Measurements from ENCODE around the gene DARS2.

The DARS2 gene

DNA sequence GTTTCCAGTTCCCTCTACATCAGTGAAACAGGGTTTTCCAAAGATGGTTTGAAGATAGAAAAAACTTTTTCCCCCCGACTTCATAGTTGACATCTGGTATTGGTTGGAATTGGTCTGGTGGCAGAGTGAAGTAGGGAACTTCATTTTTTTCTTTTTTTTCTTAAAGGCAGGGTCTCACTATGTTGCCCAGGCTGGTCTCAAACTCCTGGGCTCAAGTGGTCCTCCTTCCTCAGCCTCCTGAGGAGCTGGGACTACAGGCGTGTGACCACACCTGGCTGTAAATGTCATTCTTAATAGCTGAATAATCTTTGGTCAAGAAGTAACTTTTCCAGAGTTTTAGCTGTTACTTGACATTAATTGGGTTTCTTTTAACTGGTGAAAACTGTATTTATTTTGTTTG is 65.4 kb downstream of the DARS2 start:
- DNase-seq, result no peak

DNA sequence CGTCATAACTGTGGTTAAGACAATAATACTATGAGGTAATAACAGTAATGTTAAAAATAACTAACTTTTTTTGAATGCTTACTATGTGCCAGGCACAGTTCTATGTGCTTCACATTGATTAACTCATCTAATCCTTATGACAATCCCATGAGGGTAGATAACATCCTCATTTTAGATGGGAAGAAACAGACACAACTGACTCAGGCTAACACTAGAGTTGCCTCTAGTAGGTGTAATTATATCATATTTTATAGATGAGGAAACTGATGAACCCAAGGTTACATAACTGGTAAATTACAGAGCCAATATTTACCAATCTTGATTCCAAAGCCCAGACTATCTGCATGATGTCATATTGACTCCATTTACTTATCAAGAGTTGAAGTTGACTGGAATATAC is 69.1 kb downstream of the DARS2 start:
- DNase-seq, result no peak

DNA sequence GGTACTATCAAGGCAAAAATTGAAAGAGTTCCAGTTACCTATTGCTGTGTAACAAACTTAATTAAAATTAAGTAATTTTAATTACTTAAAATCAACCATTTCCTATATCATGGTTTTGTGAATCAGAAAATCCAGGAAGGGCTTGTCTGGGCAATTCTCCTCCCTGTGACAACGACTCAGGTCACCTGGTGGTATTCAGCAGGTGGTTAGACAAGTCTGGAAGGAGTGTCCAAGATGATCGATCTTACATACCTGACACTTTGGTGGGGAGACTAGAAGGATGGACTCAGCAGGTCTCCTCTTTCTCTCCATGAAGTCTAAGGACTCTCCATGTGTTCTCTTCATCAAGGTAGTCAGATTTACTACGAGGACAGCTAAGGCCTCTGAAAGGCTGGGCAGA is 69.7 kb downstream of the DARS2 start:
- DNase-seq, result no peak

DNA sequence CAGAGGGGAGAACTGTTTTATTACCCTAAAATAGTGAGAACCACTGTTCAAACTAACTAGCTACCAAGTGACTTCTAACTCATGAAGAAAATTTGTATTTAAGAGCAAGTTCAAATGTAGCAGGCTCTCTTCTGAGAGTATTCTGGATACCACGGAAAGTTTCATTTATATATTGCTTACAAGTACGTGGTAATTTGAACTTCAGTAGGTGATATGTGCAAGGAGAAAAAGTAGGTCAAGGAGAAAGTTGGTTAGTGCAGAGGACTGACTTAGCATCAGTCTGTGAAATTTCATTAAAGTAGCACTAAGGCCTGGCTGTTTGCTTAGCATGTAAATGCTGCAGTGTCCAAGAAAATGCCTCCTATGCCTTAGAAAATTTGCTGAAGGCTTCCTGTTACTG is 76.0 kb downstream of the DARS2 start:
- DNase-seq, result no peak

DNA sequence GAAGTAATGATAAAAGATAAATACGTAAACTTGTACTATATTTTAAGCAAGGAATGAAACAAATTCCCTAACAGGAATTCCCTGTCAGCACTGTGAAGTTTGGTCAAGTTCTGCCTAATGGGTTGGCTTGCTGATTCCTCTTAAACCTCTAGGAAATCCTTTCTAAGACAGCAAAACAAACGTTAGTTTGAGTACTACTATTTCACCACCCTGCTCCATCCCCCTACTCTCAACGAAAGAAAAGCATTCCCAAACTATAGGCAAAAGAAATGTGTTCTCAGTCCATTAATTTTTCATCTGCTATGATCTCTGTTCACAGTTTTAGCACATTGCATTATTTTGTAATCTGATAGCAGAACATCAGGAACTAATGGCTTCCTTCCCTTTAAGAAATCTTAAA is 76.5 kb downstream of the DARS2 start:
- no peak for DNase-seq

DNA sequence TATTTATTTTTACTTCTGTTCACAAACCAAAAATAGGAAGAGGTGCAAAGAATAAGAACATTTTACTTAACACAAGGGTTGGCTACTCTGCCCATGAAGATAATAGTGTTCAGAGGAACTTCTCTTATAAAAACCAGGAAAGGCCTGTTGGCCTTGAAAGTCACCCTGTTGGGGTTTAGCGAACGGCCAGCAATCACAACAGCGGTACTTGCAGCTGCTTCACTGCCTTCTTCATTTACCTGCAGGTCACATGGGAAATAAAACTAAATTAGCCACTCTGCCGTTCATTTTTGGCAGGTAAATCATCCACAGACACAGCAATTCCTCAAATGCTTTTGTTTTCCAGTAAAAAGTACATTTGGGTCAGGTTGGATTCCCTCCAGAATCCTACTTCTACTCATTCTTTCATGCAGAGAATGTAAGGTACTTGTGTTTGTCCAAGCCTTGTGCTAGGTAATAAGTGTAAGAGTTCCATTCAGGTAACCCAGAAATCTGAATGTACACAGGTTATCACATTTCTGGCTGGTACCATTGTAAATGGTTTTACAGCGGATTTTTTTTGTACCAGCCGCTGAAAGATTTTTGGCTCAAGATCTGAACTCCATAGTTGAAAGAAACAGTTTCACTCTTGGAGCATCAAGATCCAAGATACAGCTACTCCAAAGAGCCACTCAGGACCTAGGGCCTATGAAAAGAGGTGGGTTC is 79.5 kb downstream of the DARS2 start:
- DNase-seq, result no peak

Data from NK-92 treated with Interleukin-12 subunit alpha and Interleukin-12 subunit beta, amount 100 ng/mL, for 24 hours (cell line).